Endothelial cell of umbilical vein (primary cell): ENCODE measurements around the gene RAB44. TPM values are rescaled to one million over a fixed set of nuclear protein-coding genes. Genes with fewer than 3 reads are reported as not detected.

Experiments used
- BruUV-seq: library from RNA; stranded (reverse); fragments of 400-500 nt; replicated peaks from 2 replicates; lab custom pipeline; 2021; lab: Mats Ljungman, UMichigan
- CTCF ChIA-PET: fragments of 300-600, 350-600 bp; sonication (Branson Sonifier 250); formaldehyde crosslinking; loops from one replicate; lab custom pipeline; 2021; ENCODE audit warnings: antibody characterized with exemption, inconsistent platforms; lab: Charles Lee
- POLR2A ChIA-PET: fragments of 300-600, 350-600 bp; sonication (Branson Sonifier 250); formaldehyde crosslinking; loops from one replicate; lab custom pipeline; 2021; ENCODE audit warnings: antibody characterized with exemption, inconsistent platforms; lab: Charles Lee
- DNase-seq: peaks from one replicate; pipeline ENCODE4 v3.0.0-alpha.2; 2011; ENCODE audit warnings: low read depth, low spot score
- FAIRE-seq: peaks from 2 replicates; lab custom pipeline; 2011; peaks lifted over from hg19 to GRCh38; lab: Jason Lieb, UNC
- H2AFZ ChIP-seq: 2 replicates; pipeline ENCODE4 v1.6.0; 2012; ENCODE audit warnings: low read depth, low read length, control low read depth, inconsistent platforms
- H3K27ac ChIP-seq: 2 replicates; pipeline ENCODE4 v1.5.1; 2011; ENCODE audit warnings: low read depth, mild to moderate bottlenecking, control low read depth, low read length, moderate library complexity; ENCODE audit not compliant: insufficient read depth
- H3K27me3 ChIP-seq, 2 experiments: 2 replicates each; pipeline versions ENCODE4 v1.6.0 to v1.6.1; 2011; ENCODE audit warnings: low read length in 2 of 2, mixed read lengths in 1 of 2; ENCODE audit not compliant: control insufficient read depth in 2 of 2, insufficient read depth in 2 of 2
- H3K36me3 ChIP-seq, 2 experiments: 2 replicates in 1 of 2; 3 replicates in 1 of 2; pipeline ENCODE4 v1.5.1; 2011; ENCODE audit warnings: low read length in 2 of 2, mild to moderate bottlenecking in 1 of 2, moderate library complexity in 1 of 2; ENCODE audit not compliant: control insufficient read depth in 2 of 2, insufficient read depth in 2 of 2; ENCODE audit errors: extremely low read depth in 1 of 2
- H3K4me1 ChIP-seq: 3 replicates; pipeline ENCODE4 v1.5.1; 2011; ENCODE audit warnings: mild to moderate bottlenecking, low read length; ENCODE audit not compliant: control insufficient read depth, insufficient read depth; ENCODE audit errors: extremely low read depth
- H3K4me2 ChIP-seq: 2 replicates; pipeline ENCODE4 v1.6.1; 2011; ENCODE audit warnings: low read length, control low read depth, mixed read lengths; ENCODE audit not compliant: insufficient read depth
- H3K4me3 ChIP-seq, 3 experiments: fragments of 200-600 bp in 1 of 3; sonication (generic), shearing (Covaris generic) in 1 of 3; replicated peaks in 1 of 3; 2 replicates each; pipeline ENCODE4 v1.5.1; 2011 to 2016; ENCODE audit warnings: control low read depth in 3 of 3, low read length in 3 of 3, mild to moderate bottlenecking in 2 of 3, inconsistent platforms in 1 of 3, low read depth in 1 of 3, moderate library complexity in 1 of 3; ENCODE audit not compliant: insufficient read depth in 1 of 3
- H3K79me2 ChIP-seq: 2 replicates; pipeline ENCODE4 v1.6.0; 2012; ENCODE audit warnings: low read length, inconsistent platforms; ENCODE audit not compliant: control insufficient read depth, insufficient read depth
- H3K9ac ChIP-seq: replicated peaks from 2 replicates; pipeline ENCODE3; 2011; ENCODE audit warnings: low read length, control low read depth; ENCODE audit not compliant: insufficient read depth; ENCODE audit errors: extremely low read depth
- H3K9me1 ChIP-seq: replicated peaks from 3 replicates; pipeline ENCODE4 v1.6.0; 2011; ENCODE audit warnings: mild to moderate bottlenecking, low read length; ENCODE audit not compliant: control insufficient read depth, insufficient read depth; ENCODE audit errors: extremely low read depth
- H3K9me3 ChIP-seq: replicated peaks from 2 replicates; pipeline ENCODE4 v1.5.1; 2012; ENCODE audit warnings: low read length, inconsistent platforms; ENCODE audit not compliant: control insufficient read depth, insufficient read depth
- H4K20me1 ChIP-seq: replicated peaks from 2 replicates; pipeline ENCODE3; 2011; ENCODE audit warnings: mild to moderate bottlenecking, low read length; ENCODE audit not compliant: control insufficient read depth, insufficient read depth; ENCODE audit errors: extremely low read depth
- EZH2 ChIP-seq: IDR thresholded peaks from 2 replicates; pipeline ENCODE4 v1.6.1; 2012; ENCODE audit warnings: borderline replicate concordance, low read depth, mild to moderate bottlenecking, moderate library complexity, low read length, inconsistent platforms; ENCODE audit not compliant: severe bottlenecking
- FOS ChIP-seq: IDR thresholded peaks from 2 replicates; pipeline ENCODE4 v1.6.1; 2011; ENCODE audit warnings: mild to moderate bottlenecking, low read length, moderate library complexity, borderline replicate concordance; ENCODE audit not compliant: insufficient read depth
- GATA2 ChIP-seq: IDR thresholded peaks from 2 replicates; pipeline ENCODE4 v1.7.0; 2011; ENCODE audit warnings: low read depth, mild to moderate bottlenecking, moderate library complexity, mixed read lengths, low read length; ENCODE audit not compliant: insufficient read length, insufficient read depth
- JUN ChIP-seq: IDR thresholded peaks from 2 replicates; pipeline ENCODE4 v1.6.1; 2011; ENCODE audit warnings: borderline replicate concordance, low read depth; ENCODE audit not compliant: insufficient read length, insufficient read depth
- MYC ChIP-seq: IDR thresholded peaks from one replicate; pipeline ENCODE4 v1.6.1; 2011; ENCODE audit warnings: mild to moderate bottlenecking, low read depth, low read length
- POLR2A ChIP-seq: IDR thresholded peaks from 2 replicates; pipeline ENCODE4 v1.6.1; 2012; ENCODE audit warnings: low read depth, mild to moderate bottlenecking, control low read depth, low read length
- POLR2AphosphoS5 ChIP-seq: IDR thresholded peaks from 2 replicates; pipeline ENCODE4 v1.6.1; 2012; ENCODE audit warnings: low read depth, mild to moderate bottlenecking, control low read depth, low read length, moderate library complexity; ENCODE audit not compliant: insufficient read depth
- dilution Hi-C: fragments of 300-500 bp; cut with MboI; formaldehyde crosslinking; loops from one replicate; pipeline ENCODE4 v1.15.0; 2019; ENCODE audit warnings: low sequenced_read_pairs; ENCODE audit not compliant: extremely low pct_ligation_motif_present
- intact Hi-C: fragments of 100-400 bp; cut with micrococcal nuclease; formaldehyde crosslinking; loops from one replicate; pipeline ENCODE4 v1.10.0; 2022
- polyA plus RNA-seq, 4 experiments: library from polyadenylated mRNA; depleted of rRNA in 3 of 4; stranded (reverse) in 3 of 4; unstranded in 1 of 4; fragments of >200 nt; gene quantifications; 2 replicates each; pipeline versions ENCODE4 v1.2.1 to v1.2.3, GENCODE V29; 2011 to 2012; ENCODE audit warnings: missing spikeins in 1 of 4
- total RNA-seq: library from RNA; stranded (reverse); gene quantifications from 2 replicates; pipeline ENCODE4 v1.2.3, GENCODE V29; 2021
- TF ChIP-seq, protein P1 (sequence below): IDR thresholded peaks from 2 replicates; pipeline ENCODE4 v1.6.1; 2011; ENCODE audit not compliant: insufficient read depth, insufficient read length
- TF ChIP-seq, protein P2 (sequence below), 2 donors: IDR thresholded peaks; 1 replicate in 1 of 2; 2 replicates in 1 of 2; pipeline ENCODE4 v1.5.1; 2011; ENCODE audit warnings: low read length in 2 of 2, mild to moderate bottlenecking in 2 of 2, moderate library complexity in 2 of 2, control low read depth in 1 of 2, inconsistent platforms in 1 of 2, low read depth in 1 of 2; ENCODE audit not compliant: insufficient read depth in 1 of 2; ENCODE audit errors: extremely low read depth in 1 of 2

RAB44 gene
- total and polyA plus RNA-seq, 2 donors (not counting 3 experiments of a cell fraction or from before 2014, with no cell fraction given) = 0.03 to 0.11 TPM

DNA sequence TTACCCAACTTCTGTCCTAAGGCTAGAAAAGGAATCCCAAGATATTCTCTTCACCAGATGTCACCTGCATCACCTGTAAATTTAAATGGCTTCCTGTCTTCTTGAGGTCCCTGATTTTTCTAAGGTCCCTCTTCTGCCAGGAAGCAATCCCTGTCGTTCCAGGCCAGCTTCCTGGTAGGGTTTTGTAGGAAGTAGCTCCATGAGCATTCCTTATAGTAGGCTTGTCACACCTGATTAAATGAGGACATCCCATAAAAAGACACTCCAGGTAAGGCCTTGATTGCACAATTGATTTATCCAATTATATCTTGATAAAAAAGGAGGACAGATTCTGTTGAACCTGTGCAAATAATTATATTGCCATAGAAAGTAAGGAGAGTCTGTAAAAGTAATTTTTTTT, 8.7 kb downstream of the RAB44 start:
- ChIA-PET POLR2A (no interaction called here), CTCF (interaction anchor here (1.1 to 4.1 kb wide), 8 partner anchors 11 to 312 kb away, joined by 3 to 17 read pairs (median 4); no protein-coding TSS in a partner anchor)
- no peak overlapping the region for H3K9ac ChIP-seq
- H4K20me1 ChIP-seq = no peaks in the 10 kb centered on the region
- DNase-seq (no peak), FAIRE-seq (no peak)
- no peak for TF ChIP-seq GATA2
- no peak for TF ChIP-seq FOS
- TF ChIP-seq POLR2AphosphoS5 = no peak
- TF ChIP-seq, protein P1, sequence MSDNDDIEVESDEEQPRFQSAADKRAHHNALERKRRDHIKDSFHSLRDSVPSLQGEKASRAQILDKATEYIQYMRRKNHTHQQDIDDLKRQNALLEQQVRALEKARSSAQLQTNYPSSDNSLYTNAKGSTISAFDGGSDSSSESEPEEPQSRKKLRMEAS = no peak
- TF ChIP-seq JUN = no peak
- TF ChIP-seq MYC = no peak
- no peak for TF ChIP-seq POLR2A
- TF ChIP-seq EZH2 = no peak
- TF ChIP-seq, protein P2, sequence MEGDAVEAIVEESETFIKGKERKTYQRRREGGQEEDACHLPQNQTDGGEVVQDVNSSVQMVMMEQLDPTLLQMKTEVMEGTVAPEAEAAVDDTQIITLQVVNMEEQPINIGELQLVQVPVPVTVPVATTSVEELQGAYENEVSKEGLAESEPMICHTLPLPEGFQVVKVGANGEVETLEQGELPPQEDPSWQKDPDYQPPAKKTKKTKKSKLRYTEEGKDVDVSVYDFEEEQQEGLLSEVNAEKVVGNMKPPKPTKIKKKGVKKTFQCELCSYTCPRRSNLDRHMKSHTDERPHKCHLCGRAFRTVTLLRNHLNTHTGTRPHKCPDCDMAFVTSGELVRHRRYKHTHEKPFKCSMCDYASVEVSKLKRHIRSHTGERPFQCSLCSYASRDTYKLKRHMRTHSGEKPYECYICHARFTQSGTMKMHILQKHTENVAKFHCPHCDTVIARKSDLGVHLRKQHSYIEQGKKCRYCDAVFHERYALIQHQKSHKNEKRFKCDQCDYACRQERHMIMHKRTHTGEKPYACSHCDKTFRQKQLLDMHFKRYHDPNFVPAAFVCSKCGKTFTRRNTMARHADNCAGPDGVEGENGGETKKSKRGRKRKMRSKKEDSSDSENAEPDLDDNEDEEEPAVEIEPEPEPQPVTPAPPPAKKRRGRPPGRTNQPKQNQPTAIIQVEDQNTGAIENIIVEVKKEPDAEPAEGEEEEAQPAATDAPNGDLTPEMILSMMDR (IDR thresholded peaks at IDR 0.05; ENCODE audit: extremely low read depth in 1 of 2, insufficient read depth in 1 of 2, low read depth in 1 of 2, low read length in 2 of 2) = no peak
- H3K9me3 ChIP-seq = no peaks in the 10 kb centered on the region
- H3K36me3 ChIP-seq = no peaks in the 10 kb centered on the region
- H3K4me3 ChIP-seq = no peak overlapping the region
- intact Hi-C loops = no loop called here
- H3K27me3 ChIP-seq = no peaks in the 10 kb centered on the region
- dilution Hi-C loops = no loop called here
- no peaks in the 10 kb centered on the region for H3K4me1 ChIP-seq
- H3K79me2 ChIP-seq = no peaks in the 10 kb centered on the region
- no peak overlapping the region for H2AFZ ChIP-seq
- H3K4me2 ChIP-seq = no peak overlapping the region
- no TSS peak for BruUV-seq
- H3K27ac ChIP-seq = no peak overlapping the region
- no peaks in the 10 kb centered on the region for H3K9me1 ChIP-seq
